Measurements from ENCODE around the gene CDKN2AIPNL. TPM values are rescaled to one million over a fixed set of nuclear protein-coding genes. Genes with fewer than 3 reads are reported as not detected.

Gene CDKN2AIPNL
- total RNA-seq, 1 experiment from 2014 or later: 35.3 TPM

DNA sequence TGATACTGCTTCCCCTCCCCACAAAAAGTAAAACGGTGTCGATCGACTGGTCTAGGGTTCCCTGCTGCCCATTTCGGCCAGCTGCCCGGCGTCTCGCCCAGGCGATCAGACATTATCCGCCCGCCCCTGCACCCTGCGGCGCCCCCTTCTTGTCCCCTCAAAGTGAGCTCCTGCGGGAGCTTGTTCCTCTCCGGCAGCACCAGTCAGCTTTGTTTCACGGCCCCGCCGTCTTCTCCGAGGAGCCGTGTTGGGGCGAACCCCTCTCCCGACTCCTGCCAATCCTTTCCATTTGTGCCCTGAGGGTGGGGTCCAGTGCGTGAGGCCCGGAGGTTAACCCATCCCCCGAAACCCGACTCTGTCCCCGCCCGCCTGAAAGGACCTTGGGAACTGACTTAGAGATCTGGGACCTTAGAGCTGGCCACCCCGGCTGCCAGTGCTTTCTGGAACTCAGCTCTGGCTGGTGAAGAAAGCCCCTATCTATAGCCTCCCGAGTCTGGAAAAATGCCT is 39.8 kb downstream of the CDKN2AIPNL start:
- peaks cover 22% of the 10 kb centered on the region for H3F3A ChIP-seq (ENCODE audit: insufficient read depth, low read depth)
- DNase-seq: peak; percentile 68 to 71
- BruUV-seq (replicated peaks): TSS peak; percentile 60
- H3K36me3 ChIP-seq (ENCODE audit: low read depth): 0 out of 2 replicates have a peak, but pooled peaks cover 23% of the 10 kb centered on the region
- intact Hi-C loops (cut with micrococcal nuclease; ENCODE audit: unreplicated experiment): loop anchor here (1.0 to 5.0 kb wide), 8 partner anchors 67 to 365 kb away; partner anchors contain the start of genes CAMLG and PPP2CA
- H3K79me2 ChIP-seq (ENCODE audit: low read depth): peaks cover 52% of the 10 kb centered on the region
- peaks cover 21% of the 10 kb centered on the region for H3K4me1 ChIP-seq (replicated peaks; ENCODE audit: insufficient read depth)
- ChIA-PET POLR2A (ENCODE audit: unreplicated experiment) (interaction anchor here (0.6 to 1.0 kb wide), 4 partner anchors 10 to 168 kb away, joined by 3 to 11 read pairs (median 6); no protein-coding TSS in a partner anchor), CTCF (interaction anchor here (0.6 to 1.5 kb wide), 4 partner anchors 37 to 216 kb away, joined by 3 to 7 read pairs (median 5); no protein-coding TSS in a partner anchor)
- H3K27ac ChIP-seq: peak overlapping the region; percentile 97
- H3K9me3 ChIP-seq (ENCODE audit: insufficient read depth, low read depth): no peaks in the 10 kb centered on the region
- peak overlapping the region; percentile 84 for H2AFZ ChIP-seq
- no peak for TF ChIP-seq EZH2 (IDR thresholded peaks at IDR 0.05; ENCODE audit: low read depth)
- TF ChIP-seq, protein P1, sequence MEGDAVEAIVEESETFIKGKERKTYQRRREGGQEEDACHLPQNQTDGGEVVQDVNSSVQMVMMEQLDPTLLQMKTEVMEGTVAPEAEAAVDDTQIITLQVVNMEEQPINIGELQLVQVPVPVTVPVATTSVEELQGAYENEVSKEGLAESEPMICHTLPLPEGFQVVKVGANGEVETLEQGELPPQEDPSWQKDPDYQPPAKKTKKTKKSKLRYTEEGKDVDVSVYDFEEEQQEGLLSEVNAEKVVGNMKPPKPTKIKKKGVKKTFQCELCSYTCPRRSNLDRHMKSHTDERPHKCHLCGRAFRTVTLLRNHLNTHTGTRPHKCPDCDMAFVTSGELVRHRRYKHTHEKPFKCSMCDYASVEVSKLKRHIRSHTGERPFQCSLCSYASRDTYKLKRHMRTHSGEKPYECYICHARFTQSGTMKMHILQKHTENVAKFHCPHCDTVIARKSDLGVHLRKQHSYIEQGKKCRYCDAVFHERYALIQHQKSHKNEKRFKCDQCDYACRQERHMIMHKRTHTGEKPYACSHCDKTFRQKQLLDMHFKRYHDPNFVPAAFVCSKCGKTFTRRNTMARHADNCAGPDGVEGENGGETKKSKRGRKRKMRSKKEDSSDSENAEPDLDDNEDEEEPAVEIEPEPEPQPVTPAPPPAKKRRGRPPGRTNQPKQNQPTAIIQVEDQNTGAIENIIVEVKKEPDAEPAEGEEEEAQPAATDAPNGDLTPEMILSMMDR (conservative IDR thresholded peaks at IDR 0.05): no peak
- peak overlapping the region; percentile 96 for H3K4me2 ChIP-seq
- H3K9me2 ChIP-seq (ENCODE audit: insufficient read depth): no peaks in the 10 kb centered on the region
- H3K4me3 ChIP-seq: peak overlapping the region; percentile 99
- no peaks in the 10 kb centered on the region for H3K27me3 ChIP-seq (ENCODE audit: insufficient read depth, low read depth)
- peaks cover 37% of the 10 kb centered on the region for H4K20me1 ChIP-seq (ENCODE audit: insufficient read depth)

DNA sequence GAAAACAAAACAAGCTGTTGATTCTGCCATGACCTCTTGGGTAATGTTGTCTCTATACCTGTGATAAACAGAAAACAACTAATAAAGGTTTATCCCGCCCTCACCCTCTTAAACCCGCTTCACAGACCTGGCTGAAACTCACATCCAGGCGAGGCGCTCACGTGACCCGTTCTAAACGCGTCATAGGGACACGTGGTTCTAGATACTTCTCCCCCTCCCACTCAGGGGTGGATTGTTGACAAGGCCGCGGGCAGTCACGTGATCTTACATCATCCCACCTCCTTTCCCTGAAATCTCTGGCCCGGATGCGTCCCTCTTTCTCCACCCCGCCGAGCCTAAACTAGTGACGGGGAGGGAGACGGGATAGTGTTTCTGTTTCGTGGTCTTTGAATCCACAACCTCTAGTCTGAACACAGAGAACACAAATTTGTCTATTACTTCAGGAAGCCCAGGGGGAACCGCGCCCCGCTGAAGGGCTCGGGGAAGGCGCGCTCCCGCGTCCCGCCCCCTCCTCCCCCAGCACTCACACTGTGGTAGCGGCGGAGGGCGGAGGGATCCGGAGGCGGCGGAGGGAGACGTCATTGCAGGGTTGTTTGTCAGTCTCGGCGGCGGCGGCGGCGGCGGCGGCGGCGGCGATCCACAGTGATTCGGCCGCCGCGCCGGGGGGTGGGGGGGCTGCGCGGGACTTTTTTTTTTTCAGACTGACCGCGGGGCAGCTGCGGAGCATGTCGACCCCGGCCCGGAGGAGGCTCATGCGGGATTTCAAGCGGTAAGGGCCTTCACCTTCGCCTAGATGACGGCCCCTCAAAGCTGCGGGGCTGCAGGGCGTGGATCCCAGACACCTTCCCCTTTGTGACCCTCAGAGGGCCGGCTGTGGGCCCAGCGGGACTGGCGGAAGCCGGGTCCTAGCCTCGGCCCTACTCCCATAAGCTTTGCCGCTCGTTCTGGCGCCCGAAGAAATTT is 40.5 kb downstream of the CDKN2AIPNL start, which contains the start of gene UBE2B:
Gene UBE2B (plus strand): TSS at position 699 of the 963 bp plus-strand sequence. CDS start 27 bp downstream, at position 726.
- POLR2A ChIA-PET (ENCODE audit: unreplicated experiment): interaction anchor here (0.6 to 1.0 kb wide), 4 partner anchors 140 to 1874 kb away, joined by 3 to 11 read pairs (median 6); no protein-coding TSS in a partner anchor
- no peaks in the 10 kb centered on the region for H3K9me3 ChIP-seq (ENCODE audit: insufficient read depth, low read depth)
- H3F3A ChIP-seq (ENCODE audit: insufficient read depth, low read depth): peaks cover 24% of the 10 kb centered on the region
- H3K36me3 ChIP-seq (ENCODE audit: low read depth): 0 out of 2 replicates have a peak, but pooled peaks cover 17% of the 10 kb centered on the region
- H3K9me2 ChIP-seq (ENCODE audit: insufficient read depth): no peaks in the 10 kb centered on the region
- no peak for TF ChIP-seq EZH2 (IDR thresholded peaks at IDR 0.05; ENCODE audit: low read depth)
- TF ChIP-seq, protein P1 (conservative IDR thresholded peaks at IDR 0.05): no peak
- peak within 1 kb of the TSS; percentile 96 for H3K4me2 ChIP-seq
- CTCF ChIA-PET: interaction anchor here (0.8 kb wide), 1 partner anchor 207 kb away, joined by 3 read pairs; no protein-coding TSS in a partner anchor
- H3K27ac ChIP-seq: peak within 1 kb of the TSS; percentile 97
- peak within 1 kb of the TSS; percentile 99 for H3K4me3 ChIP-seq
- no TSS peak for BruUV-seq (replicated peaks)
- intact Hi-C loops (cut with micrococcal nuclease; ENCODE audit: unreplicated experiment): loop anchor here (1.0 to 5.0 kb wide), 8 partner anchors 68 to 366 kb away; partner anchors contain the start of genes CAMLG and PPP2CA
- H3K79me2 ChIP-seq (ENCODE audit: low read depth): peaks cover 53% of the 10 kb centered on the region
- H4K20me1 ChIP-seq (ENCODE audit: insufficient read depth): peaks cover 37% of the 10 kb centered on the region
- H3K4me1 ChIP-seq (replicated peaks; ENCODE audit: insufficient read depth): peaks cover 22% of the 10 kb centered on the region
- DNase-seq: peak; percentile 93
- H2AFZ ChIP-seq: peak within 1 kb of the TSS; percentile 92
- no peaks in the 10 kb centered on the region for H3K27me3 ChIP-seq (ENCODE audit: insufficient read depth, low read depth)
